Transverse colon (tissue), 4 donors: Measurements from ENCODE around the gene TMEM175. TPM values are rescaled to one million over a fixed set of nuclear protein-coding genes. Genes with fewer than 3 reads are reported as not detected.

ENCODE experiments used
- DNase-seq: peaks from one replicate; pipeline ENCODE4 v3.0.0-alpha.2; 2019
- H3K27ac ChIP-seq, 4 donors: fragments of 200-600 bp; sonication (generic); 2 replicates each; pipeline ENCODE4 v1.5.1; 2016 to 2018; ENCODE audit warnings: inconsistent platforms in 4 of 4
- H3K27me3 ChIP-seq: fragments of 200-600 bp; sonication (generic); 2 replicates; pipeline ENCODE4 v1.5.1; 2017; ENCODE audit warnings: inconsistent platforms
- H3K36me3 ChIP-seq, 4 donors: fragments of 200-600 bp; sonication (generic); 2 replicates each; pipeline ENCODE4 v1.5.1; 2017 to 2019; ENCODE audit warnings: inconsistent platforms in 4 of 4
- H3K4me1 ChIP-seq, 4 donors: fragments of 200-600 bp; sonication (generic); 2 replicates each; pipeline ENCODE4 v1.5.1; 2017 to 2020; ENCODE audit warnings: inconsistent platforms in 4 of 4
- H3K4me3 ChIP-seq, 4 donors: fragments of 200-600 bp; sonication (generic); 1 replicate in 1 of 4; 2 replicates in 3 of 4; pipeline versions ENCODE4 v1.5.1 to v1.6.1; 2017 to 2019; ENCODE audit warnings: inconsistent platforms in 4 of 4
- H3K9me3 ChIP-seq, 2 donors: fragments of 200-600 bp; sonication (generic); 2 replicates each; pipeline ENCODE4 v1.5.1; 2017 to 2019; ENCODE audit warnings: inconsistent platforms in 2 of 2
- EP300 ChIP-seq: sonication (generic); formaldehyde crosslinking; IDR thresholded peaks from one replicate; pipeline ENCODE4 v1.6.1; 2017; ENCODE audit warnings: antibody characterized with exemption, low read depth
- POLR2A ChIP-seq: fragments of 450-650 bp; IDR thresholded peaks from one replicate; pipeline ENCODE4 v1.6.1; 2016; ENCODE audit warnings: antibody characterized with exemption, mild to moderate bottlenecking, moderate library complexity
- POLR2AphosphoS5 ChIP-seq, 3 donors: sonication (generic); formaldehyde crosslinking; IDR thresholded peaks; one replicate each; pipeline ENCODE4 v1.6.1; 2016; ENCODE audit warnings: antibody characterized with exemption in 3 of 3
- WGBS, 2 donors: methylation state at CpG; one replicate each; pipeline ENCODE4 v1.1.5; 2018; ENCODE audit warnings: low coverage in 1 of 2; 5-methylcytosine and 5-hydroxymethylcytosine counted together
- in situ Hi-C, 4 donors: fragments of 200-750 bp; cut with MboI; loops; one replicate each; pipeline versions ENCODE4 v1.15.0 to v1.15.1; 2017; ENCODE audit warnings: low sequenced_read_pairs in 3 of 4, low pct_ligation_motif_present in 1 of 4, low pct_unique_long_range_greater_than_20kb in 1 of 4
- intact Hi-C: fragments of 100-400 bp; cut with DNase I; formaldehyde crosslinking; loops from one replicate; pipeline ENCODE4 v1.15.1; 2023; ENCODE audit warnings: low total_unique reads
- total RNA-seq, 4 donors: library from RNA; depleted of rRNA; stranded (reverse); fragments of >200 nt; gene quantifications; one replicate each; pipeline ENCODE4 v1.1.0, GENCODE V29; 2016
- TF ChIP-seq, protein P1 (sequence below), 5 experiments: fragments of 200-600 bp in 3 of 5; fragments of 450-650 bp in 2 of 5; sonication (generic) in 3 of 5; IDR thresholded peaks; 1 replicate in 2 of 5; 2 replicates in 3 of 5; pipeline ENCODE4 v1.5.1; 2016 to 2017; ENCODE audit warnings: antibody characterized with exemption in 5 of 5, inconsistent platforms in 3 of 5, mild to moderate bottlenecking in 2 of 5, moderate library complexity in 1 of 5

The TMEM175 gene
- total RNA-seq, 4 donors from 2014 or later = 44.0 to 116 (median 50.5) TPM

DNA sequence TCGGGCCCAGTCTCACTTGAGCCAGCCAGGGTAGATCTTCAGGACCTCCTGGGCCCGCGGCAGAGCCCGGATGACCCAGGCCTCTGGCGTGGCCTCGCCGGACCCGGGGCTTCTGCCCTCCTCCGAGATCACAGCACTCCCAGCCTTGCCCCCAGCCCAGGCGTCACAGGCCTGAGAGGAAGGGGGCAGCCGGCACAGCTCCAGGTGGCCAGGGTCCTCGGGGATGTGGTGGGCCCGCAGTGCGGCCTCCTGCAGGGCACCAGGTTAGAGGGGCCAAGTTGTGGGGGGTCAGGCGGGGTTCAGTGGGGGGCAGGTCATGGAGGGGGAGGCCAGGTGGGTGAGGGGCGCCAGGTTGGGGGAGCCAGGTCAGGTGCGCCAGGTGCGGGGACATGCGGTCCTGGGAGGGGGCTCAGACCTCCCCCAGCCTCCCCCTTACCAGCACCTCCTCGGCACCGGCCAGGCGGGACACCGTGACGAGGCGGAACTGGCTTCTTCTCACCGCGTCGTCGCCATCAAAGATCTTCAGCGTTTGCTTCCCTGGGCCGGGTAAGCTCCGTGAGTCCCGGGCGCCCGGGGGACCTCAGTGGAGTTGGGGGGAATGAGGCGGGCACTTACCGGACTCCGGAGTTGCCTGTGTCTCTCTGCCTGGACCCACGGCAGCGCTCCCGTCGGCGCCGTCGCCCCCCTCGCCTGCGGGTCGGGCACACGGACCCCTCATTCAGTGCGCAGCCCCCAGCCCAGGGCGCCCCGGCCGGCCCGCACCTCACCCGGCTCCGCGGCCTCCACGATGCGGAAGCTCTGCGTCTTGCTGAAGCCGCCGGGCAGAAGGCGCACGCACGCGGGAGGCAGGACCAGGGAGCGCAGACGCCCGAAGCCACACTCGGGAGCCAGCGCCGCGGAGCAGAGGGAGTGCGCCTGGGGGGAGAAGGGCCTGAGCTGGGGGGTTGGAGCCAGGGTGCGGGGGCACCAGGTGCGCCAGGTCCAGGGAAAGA is 35.1 kb downstream of the TMEM175 start:
- H3K27me3 ChIP-seq = no peaks in the 10 kb centered on the region
- 72% methylated on average over 51 of the region's 76 CpGs; no CpG with 5 or more reads in 1 of the 2 donors for WGBS, 2 donors
- in situ Hi-C loops (no loop called here), intact Hi-C loops (no loop called here)
- peaks cover 8 to 54% (median 31%) of the 10 kb centered on the region in 4 donors for H3K4me1 ChIP-seq
- TF ChIP-seq EP300 (no peak), POLR2AphosphoS5 (IDR thresholded peaks at IDR 0.05) (no peak), POLR2A (no peak)
- TF ChIP-seq, protein P1, sequence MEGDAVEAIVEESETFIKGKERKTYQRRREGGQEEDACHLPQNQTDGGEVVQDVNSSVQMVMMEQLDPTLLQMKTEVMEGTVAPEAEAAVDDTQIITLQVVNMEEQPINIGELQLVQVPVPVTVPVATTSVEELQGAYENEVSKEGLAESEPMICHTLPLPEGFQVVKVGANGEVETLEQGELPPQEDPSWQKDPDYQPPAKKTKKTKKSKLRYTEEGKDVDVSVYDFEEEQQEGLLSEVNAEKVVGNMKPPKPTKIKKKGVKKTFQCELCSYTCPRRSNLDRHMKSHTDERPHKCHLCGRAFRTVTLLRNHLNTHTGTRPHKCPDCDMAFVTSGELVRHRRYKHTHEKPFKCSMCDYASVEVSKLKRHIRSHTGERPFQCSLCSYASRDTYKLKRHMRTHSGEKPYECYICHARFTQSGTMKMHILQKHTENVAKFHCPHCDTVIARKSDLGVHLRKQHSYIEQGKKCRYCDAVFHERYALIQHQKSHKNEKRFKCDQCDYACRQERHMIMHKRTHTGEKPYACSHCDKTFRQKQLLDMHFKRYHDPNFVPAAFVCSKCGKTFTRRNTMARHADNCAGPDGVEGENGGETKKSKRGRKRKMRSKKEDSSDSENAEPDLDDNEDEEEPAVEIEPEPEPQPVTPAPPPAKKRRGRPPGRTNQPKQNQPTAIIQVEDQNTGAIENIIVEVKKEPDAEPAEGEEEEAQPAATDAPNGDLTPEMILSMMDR (IDR thresholded peaks at IDR 0.05) = no peak
- DNase-seq = no peak
- H3K27ac ChIP-seq = no peak overlapping the region
- no peak overlapping the region for H3K4me3 ChIP-seq
- no peaks in the 10 kb centered on the region for H3K9me3 ChIP-seq
- peaks cover 0 to 8% (median 0%) of the 10 kb centered on the region in 4 donors for H3K36me3 ChIP-seq

DNA sequence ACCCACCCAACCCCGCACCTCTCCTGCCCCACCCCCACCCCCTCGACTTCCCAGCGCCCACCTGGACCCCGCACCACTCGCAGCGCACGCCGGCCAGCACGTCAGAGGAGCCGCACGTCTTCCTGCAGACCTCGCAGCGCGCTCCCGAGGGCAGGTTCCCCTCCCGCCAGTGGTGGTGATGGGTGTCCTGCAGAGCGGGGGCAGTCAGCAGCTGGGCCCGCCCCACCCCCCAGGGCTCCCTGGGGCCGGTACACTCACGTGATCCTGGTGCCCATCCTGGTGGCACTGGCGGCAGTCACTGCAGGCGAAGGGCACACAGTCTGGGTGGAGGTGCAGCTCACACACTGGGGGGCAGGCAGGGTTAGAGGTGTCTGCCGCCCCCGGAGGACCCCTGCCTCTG is 36.0 kb downstream of the TMEM175 start:
- 65% methylated on average over 15 of the region's 24 CpGs; no CpG with 5 or more reads in 1 of the 2 donors for WGBS, 2 donors
- TF ChIP-seq POLR2AphosphoS5 (IDR thresholded peaks at IDR 0.05) = no peak
- TF ChIP-seq, protein P1 (IDR thresholded peaks at IDR 0.05) = no peak
- TF ChIP-seq EP300 = no peak
- no peak for TF ChIP-seq POLR2A

DNA sequence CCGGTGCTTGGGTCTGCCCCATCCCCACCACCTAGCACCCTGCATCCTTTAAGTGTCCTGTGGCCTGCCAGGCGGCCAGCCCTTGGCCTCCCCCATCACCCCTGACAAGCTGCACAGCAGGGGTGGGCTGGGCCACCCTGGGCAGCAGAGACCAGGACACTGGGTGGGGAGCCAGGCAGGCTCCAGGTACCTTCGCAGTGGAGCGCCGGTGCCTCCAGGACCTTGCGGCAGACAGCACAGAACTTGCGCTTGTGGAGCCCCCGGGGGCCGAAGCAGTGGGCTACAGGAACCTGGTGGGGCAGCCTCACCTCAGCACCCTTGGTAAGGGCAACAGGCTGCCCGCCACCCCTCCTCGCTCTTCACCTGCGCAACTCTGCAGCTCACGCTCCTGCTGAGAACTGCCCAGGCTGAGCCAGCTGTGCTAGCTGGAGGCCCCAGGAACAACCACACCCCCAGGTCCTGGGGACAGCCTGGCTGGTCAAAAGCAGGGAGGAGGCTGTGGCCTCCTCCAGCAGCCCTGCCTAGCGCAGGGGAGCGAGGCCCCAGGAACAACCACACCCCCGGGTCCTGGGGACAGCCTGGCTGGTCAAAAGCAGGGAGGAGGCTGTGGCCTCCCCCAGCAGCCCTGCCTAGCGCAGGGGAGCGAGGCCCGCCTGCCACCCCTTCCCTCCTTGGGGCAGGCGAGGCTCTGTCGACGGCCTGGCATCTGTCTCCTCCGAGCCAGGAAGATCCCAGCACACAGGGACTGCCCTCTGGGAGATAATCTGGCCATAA is 36.5 kb downstream of the TMEM175 start:
- H3K4me3 ChIP-seq = no peak overlapping the region
- 82% methylated on average over 22 of the region's 23 CpGs; no CpG with 5 or more reads in 1 of the 2 donors for WGBS, 2 donors
- peak overlapping the region in 2 of 4 donors; percentile 22 to 57 for H3K27ac ChIP-seq
- no peak for DNase-seq
- intact Hi-C loops (no loop called here), in situ Hi-C loops (no loop called here)
- no peaks in the 10 kb centered on the region for H3K9me3 ChIP-seq
- H3K4me1 ChIP-seq = peaks cover 11 to 50% (median 38%) of the 10 kb centered on the region in 4 donors
- TF ChIP-seq POLR2AphosphoS5 (IDR thresholded peaks at IDR 0.05) (no peak), POLR2A (no peak), EP300 (no peak)
- TF ChIP-seq, protein P1 (IDR thresholded peaks at IDR 0.05) = no peak
- H3K27me3 ChIP-seq = no peaks in the 10 kb centered on the region
- H3K36me3 ChIP-seq = peaks cover 0 to 8% (median 0%) of the 10 kb centered on the region in 4 donors

More for the DNA sequence above, 36.0 kb downstream of the TMEM175 start:
- Histone ChIP-seq H3K27me3 (no peaks in the 10 kb centered on the region), H3K4me3 (no peak overlapping the region), H3K27ac (no peak overlapping the region), H3K9me3 (no peaks in the 10 kb centered on the region), H3K4me1 (peaks cover 11 to 53% (median 35%) of the 10 kb centered on the region in 4 donors), H3K36me3 (peaks cover 0 to 8% (median 0%) of the 10 kb centered on the region in 4 donors)
- in situ Hi-C loops (no loop called here), intact Hi-C loops (no loop called here)
- no peak for DNase-seq
